Right lobe of liver (tissue), 6 donors: Measurements from ENCODE around the gene TMPRSS11A. TPM values are rescaled to one million over a fixed set of nuclear protein-coding genes. Genes with fewer than 3 reads are reported as not detected.

Experiments
- ATAC-seq, 4 donors: fragments of 200-7000 bp; cut with Tn5 transposase; one replicate each; pipeline ENCODE4 v1.9.1; 2020; ENCODE audit warnings: mild to moderate bottlenecking in 4 of 4, moderate library complexity in 4 of 4
- DNase-seq, 3 donors: peaks; one replicate each; pipeline ENCODE4 v3.0.0-alpha.2; 2020
- H3K27ac ChIP-seq, 3 donors: fragments of 200-600 bp; one replicate each; pipeline ENCODE4 v1.8.0; 2022
- H3K27me3 ChIP-seq, 2 donors: fragments of 200-600 bp; one replicate each; pipeline ENCODE4 v1.8.0; 2022
- H3K36me3 ChIP-seq, 4 donors: fragments of 200-600 bp; sonication (generic) in 1 of 4; one replicate each; pipeline versions ENCODE4 v1.5.1 to v1.8.0; 2017 to 2022; ENCODE audit warnings: control low read depth in 1 of 4
- H3K4me1 ChIP-seq, 4 donors: fragments of 200-600 bp; sonication (generic) in 1 of 4; one replicate each; pipeline versions ENCODE4 v1.5.1 to v1.8.0; 2017 to 2022; ENCODE audit warnings: control low read depth in 1 of 4
- H3K4me3 ChIP-seq, 3 donors: fragments of 200-600 bp; one replicate each; pipeline ENCODE4 v1.8.0; 2022
- H3K9me3 ChIP-seq, 4 donors: fragments of 200-600 bp; sonication (generic) in 1 of 4; one replicate each; pipeline versions ENCODE4 v1.5.1 to v1.8.0; 2017 to 2022; ENCODE audit warnings: control low read depth in 1 of 4
- CTCF ChIP-seq, 4 donors: fragments of 200-600 bp in 3 of 4; fragments of 450-650 bp in 1 of 4; IDR thresholded peaks; one replicate each; pipeline versions ENCODE4 v1.5.1 to v1.8.0; 2016 to 2022; ENCODE audit warnings: antibody characterized with exemption in 4 of 4, mild to moderate bottlenecking in 2 of 4
- POLR2A ChIP-seq: fragments of 450-650 bp; IDR thresholded peaks from one replicate; pipeline ENCODE4 v1.6.1; 2017; ENCODE audit warnings: antibody characterized with exemption, mild to moderate bottlenecking
- WGBS: methylation state at CpG from one replicate; pipeline ENCODE4 v1.1.6; 2018; ENCODE audit warnings: low coverage, low lambda C conversion rate; ENCODE audit not compliant: insufficient coverage; ENCODE audit errors: missing lambda C conversion rate; 5-methylcytosine and 5-hydroxymethylcytosine counted together
- intact Hi-C, 2 donors: fragments of 100-400 bp; cut with DNase I; formaldehyde crosslinking; loops; one replicate each; pipeline versions ENCODE4 v1.11.2 to v1.14.1; 2022
- total RNA-seq, 6 experiments: library from RNA; depleted of rRNA in 2 of 6; stranded (reverse); fragments of >200 nt in 2 of 6; fragmentation: NEBNext Ultra II Directional in 3 of 6; extraction: Animal tissue kit (Norgen Biotek cat#: 25700) in 3 of 6; gene quantifications; one replicate each; pipeline versions ENCODE4 v1.1.0 to v1.2.4, GENCODE V29; 2016 to 2023
- donor health status: DM: no; HTN: yes; CAD: no.
- donor health status: DM: no; HTN: no; CAD: no.
- donor health status: DM: no; HTN: no; CAD: no.
- donor health status: DM: no; HTN: yes; CAD: no.
- donor health status: DM: no; HTN: yes; CAD: no.

Gene TMPRSS11A
- total RNA-seq, 6 experiments from 2014 or later, result not detected

DNA sequence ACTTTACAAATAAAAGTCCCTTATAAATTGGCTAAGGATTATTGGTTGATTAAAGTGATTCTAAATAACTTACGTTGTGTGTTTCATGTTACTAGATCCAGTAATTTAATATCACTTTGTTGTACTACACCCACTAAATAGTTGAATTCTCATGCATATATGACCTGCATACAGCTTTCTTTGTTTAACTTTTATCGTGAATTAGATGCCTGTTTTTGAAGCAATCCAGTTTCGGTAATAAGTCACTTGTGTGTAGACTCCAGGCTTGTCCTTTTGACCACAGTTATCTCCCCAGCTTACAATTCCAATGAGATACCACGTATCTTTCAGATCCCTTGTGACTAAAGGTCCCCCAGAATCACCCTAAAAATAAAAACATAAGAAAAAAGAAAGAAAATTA is 52.2 kb downstream of the TMPRSS11A start:
- no peaks in the 10 kb centered on the region for H3K4me1 ChIP-seq
- WGBS, result 40% methylated on average over 4 of the region's 4 CpGs
- no peak for ATAC-seq
- no peak overlapping the region for H3K27ac ChIP-seq
- DNase-seq, result no peak
- no peaks in the 10 kb centered on the region for H3K36me3 ChIP-seq
- H3K9me3 ChIP-seq, result no peaks in the 10 kb centered on the region
- H3K27me3 ChIP-seq, result no peaks in the 10 kb centered on the region
- no peak overlapping the region for H3K4me3 ChIP-seq
- intact Hi-C loops, result no loop called here
- TF ChIP-seq POLR2A (no peak), CTCF (IDR thresholded peaks at IDR 0.05) (no peak)

DNA sequence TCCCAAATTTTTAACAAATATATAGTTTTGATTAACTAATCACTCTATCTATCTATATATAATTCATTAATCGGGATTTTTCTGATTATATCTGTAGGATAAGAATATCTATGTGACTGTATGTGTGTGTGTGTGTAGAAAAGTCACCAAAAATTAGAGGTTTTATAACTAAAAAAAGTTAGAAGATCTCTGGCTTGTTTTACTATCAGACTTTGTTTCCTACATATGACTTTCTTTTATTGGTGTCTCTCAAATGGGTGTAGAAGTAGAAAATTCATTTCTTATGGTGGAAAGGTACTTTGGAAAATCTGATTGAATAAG is 52.7 kb downstream of the TMPRSS11A start:
- intact Hi-C loops, result no loop called here

GRCh38 chr4:67909905-67910584 is 53.2 kb downstream of the TMPRSS11A start:
- WGBS, result 34% methylated on average over 6 of the region's 6 CpGs
- Histone ChIP-seq H3K9me3 (no peaks in the 10 kb centered on the region), H3K27me3 (no peaks in the 10 kb centered on the region), H3K4me1 (no peaks in the 10 kb centered on the region), H3K27ac (no peak overlapping the region), H3K4me3 (no peak overlapping the region), H3K36me3 (no peaks in the 10 kb centered on the region)
- ATAC-seq (no peak), DNase-seq (no peak)
- TF ChIP-seq POLR2A (no peak), CTCF (IDR thresholded peaks at IDR 0.05) (peak; percentile 46 to 66 (median 57))
- intact Hi-C loops, result no loop called here

More for the DNA sequence above, 52.7 kb downstream of the TMPRSS11A start:
- no peaks in the 10 kb centered on the region for H3K4me1 ChIP-seq
- 3% methylated on average over 1 of the region's 1 CpG for WGBS
- no peak for ATAC-seq
- H3K27me3 ChIP-seq, result no peaks in the 10 kb centered on the region
- peak in 1 of 4 donors; percentile 2 for TF ChIP-seq CTCF (IDR thresholded peaks at IDR 0.05)
- TF ChIP-seq POLR2A, result no peak
- no peak for DNase-seq
- no peak overlapping the region for H3K27ac ChIP-seq
- H3K36me3 ChIP-seq, result no peaks in the 10 kb centered on the region
- no peak overlapping the region for H3K4me3 ChIP-seq
- no peaks in the 10 kb centered on the region for H3K9me3 ChIP-seq

DNA sequence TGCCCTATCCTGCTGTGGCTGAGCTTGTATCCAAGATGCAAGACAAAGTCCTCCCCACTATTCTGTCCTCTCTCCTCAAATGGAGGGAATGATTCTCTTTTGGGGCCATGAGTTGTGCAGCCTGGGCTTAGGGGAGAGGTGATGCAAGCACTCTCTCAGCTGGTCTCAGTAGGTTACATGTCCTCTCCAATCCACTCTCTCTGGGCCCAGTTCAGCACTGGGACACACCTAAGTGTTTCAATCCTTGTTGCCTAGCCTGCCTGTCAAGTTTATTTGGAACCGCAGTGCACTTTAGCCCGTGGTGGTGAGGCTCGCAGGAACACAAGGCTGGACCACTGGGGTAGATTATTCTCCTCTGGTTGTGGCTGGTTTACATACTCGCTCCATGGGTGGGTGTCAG is 55.6 kb downstream of the TMPRSS11A start:
- Histone ChIP-seq H3K9me3 (no peaks in the 10 kb centered on the region), H3K4me1 (no peaks in the 10 kb centered on the region), H3K27ac (no peak overlapping the region), H3K27me3 (no peaks in the 10 kb centered on the region), H3K4me3 (no peak overlapping the region), H3K36me3 (no peaks in the 10 kb centered on the region)
- TF ChIP-seq CTCF (IDR thresholded peaks at IDR 0.05) (no peak), POLR2A (no peak)
- 86% methylated on average over 3 of the region's 4 CpGs for WGBS
- DNase-seq (no peak), ATAC-seq (no peak)
- intact Hi-C loops, result no loop called here

GRCh38 chr4:67899096-67899495 is 64.2 kb downstream of the TMPRSS11A start:
- Histone ChIP-seq H3K27ac (no peak overlapping the region), H3K4me3 (no peak overlapping the region), H3K36me3 (no peaks in the 10 kb centered on the region), H3K4me1 (no peaks in the 10 kb centered on the region), H3K9me3 (no peaks in the 10 kb centered on the region), H3K27me3 (no peaks in the 10 kb centered on the region)
- ATAC-seq (no peak), DNase-seq (no peak)
- intact Hi-C loops, result no loop called here
- no peak for TF ChIP-seq POLR2A
- no peak for TF ChIP-seq CTCF (IDR thresholded peaks at IDR 0.05)
